C4-2B (cell line): ENCODE data around the gene TPCN1.

Source experiments
- H3K27ac ChIP-seq: fragments of 450-650 bp; 2 replicates; pipeline ENCODE4 v1.5.1; 2017
- CTCF ChIP-seq: fragments of 450-650 bp; conservative IDR thresholded peaks from 2 replicates; pipeline ENCODE4 v1.5.1; 2017; ENCODE audit warnings: mild to moderate bottlenecking
- ZFX ChIP-seq: fragments of 450-650 bp; IDR thresholded peaks from 2 replicates; pipeline ENCODE4 v1.6.1; 2017

The TPCN1 gene

GRCh38 chr12:113180333-113180732 is 40.9 kb upstream of the TPCN1 start:
- no peak overlapping the region for H3K27ac ChIP-seq
- TF ChIP-seq ZFX (no peak), CTCF (no peak)

GRCh38 chr12:113181975-113182374 is 39.3 kb upstream of the TPCN1 start:
- no peak for TF ChIP-seq ZFX
- no peak for TF ChIP-seq CTCF
- no peak overlapping the region for H3K27ac ChIP-seq

DNA sequence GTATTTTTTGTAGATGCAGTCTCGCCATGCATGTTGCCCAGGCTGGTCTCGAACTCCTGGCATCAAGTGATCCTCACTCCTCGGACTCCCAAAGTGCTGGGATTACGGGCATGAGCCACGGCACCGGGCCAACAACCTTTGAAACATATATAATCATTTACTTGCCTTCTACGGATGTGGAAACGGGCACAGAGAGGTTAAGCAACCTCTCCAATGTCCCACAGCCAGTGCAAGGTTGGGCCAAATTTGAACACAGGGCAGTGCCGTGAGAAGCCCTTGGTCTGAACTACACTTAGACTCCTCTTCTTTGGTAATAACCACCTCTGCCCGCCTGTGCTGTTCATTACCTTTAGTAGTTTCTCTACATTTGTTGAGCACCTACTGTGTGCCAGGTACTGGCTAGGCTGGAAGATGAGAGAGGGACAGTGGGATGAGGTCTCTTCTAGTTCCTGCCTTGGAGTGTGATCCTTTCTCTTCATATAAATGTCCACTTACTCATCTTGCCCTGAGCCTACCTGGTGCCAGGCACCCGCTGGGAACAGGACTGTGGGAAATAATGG is 38.2 kb upstream of the TPCN1 start:
- TF ChIP-seq ZFX (no peak), CTCF (no peak)
- H3K27ac ChIP-seq: no peak overlapping the region

DNA sequence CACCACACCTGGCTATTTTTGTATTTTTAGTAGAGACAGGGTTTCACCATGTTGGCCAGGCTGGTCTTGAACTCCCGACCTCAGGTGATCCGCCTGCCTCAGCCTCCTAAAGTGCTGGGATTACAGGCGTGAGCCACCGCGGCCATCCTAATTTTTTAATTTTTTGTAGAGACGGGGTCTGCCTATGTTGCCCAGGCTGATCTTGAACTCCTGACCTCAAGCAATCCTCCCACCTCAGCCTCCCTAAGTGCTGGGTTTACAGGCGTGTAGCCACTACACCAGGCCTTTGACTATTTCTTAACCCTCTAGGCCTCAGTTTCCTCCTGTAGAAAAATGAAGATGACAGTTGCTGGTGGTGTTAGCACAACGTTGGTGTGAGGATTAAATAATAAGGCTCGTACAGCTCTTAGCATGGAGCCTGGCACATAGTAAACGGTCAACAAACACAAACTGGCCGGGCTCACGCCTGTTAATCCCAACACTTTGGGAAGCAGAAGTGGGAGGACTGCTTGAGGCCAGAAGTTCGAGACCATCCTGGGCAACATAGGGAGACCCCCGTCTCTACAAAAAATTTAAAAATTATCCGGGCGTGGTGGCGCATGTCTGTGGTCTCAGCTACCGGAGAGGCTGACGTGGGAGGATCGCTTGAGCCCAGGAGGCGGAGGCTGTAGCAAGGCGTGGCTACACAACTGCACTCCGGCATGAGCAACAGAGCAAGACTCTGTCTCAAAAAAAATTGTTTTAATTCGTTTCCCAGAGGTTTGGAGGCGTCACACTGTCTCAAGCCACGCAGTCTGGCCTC is 37.0 kb upstream of the TPCN1 start:
- peak overlapping the region; percentile 94 for H3K27ac ChIP-seq
- TF ChIP-seq ZFX (no peak), CTCF (no peak)

DNA sequence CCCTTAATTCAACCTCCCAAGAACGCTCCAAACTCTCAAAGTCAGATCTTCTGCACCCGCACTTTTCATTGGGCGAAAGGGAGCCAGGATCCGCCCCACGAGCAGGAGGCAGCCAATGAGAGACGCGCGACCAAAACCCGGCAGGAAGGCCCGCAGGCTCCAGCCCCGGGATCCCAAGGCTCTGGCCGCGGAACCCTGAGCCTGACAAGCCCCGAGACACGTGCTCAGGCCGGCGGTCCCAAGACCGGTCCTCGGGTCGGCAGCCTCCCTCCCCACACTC is 36.4 kb upstream of the TPCN1 start:
- H3K27ac ChIP-seq: peak overlapping the region; percentile 94
- no peak for TF ChIP-seq CTCF
- TF ChIP-seq ZFX: no peak

DNA sequence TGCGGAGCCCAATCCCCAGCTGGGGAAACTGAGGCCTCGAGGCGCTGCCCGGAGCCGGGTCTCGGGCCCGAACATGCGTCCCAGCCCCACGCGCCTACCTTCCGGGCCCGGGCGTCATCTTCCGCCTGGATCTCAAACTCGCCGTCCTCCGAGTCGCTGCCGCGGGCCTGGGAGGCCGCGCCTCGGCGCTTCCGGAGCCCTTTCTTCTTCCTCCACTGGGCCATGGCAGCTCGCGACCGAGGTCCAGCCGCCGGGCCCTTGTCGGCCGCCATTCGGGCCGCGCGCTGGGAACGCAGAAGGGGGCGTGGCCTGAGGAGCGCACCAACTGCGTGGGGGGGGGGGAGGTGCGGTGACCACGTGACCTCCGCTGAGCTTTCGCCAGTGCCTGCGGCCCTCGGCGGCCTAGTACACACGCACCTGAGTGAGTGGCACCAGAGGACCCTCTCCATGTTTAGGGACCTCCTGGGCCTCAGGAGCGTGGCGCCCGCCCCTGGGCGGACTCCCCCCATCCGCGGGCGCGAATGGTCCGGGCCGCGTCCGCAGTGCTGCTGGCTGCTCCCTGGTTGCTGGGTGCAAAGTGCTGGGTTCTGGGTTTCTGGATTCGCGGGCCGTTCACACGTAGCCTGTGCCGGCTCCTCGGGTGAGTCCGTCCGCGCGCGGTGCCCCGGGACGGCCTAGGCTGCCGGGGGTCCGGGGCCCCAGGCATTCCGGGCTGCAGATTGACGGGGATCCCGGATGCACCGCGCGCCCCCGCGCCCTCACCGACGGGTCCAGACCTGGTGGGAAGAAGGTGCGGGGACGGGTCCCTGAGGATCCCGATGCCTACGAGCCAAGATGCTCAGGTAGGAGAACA is 35.9 kb upstream of the TPCN1 start, which contains the start of the genes DDX54 and RITA1:
TSS of gene DDX54 (minus strand) at position 299 of the 853 bp plus-strand sequence. CDS start at position 272, 27 bp downstream.
TSS of gene RITA1 (plus strand) at position 542 of the 853 bp plus-strand sequence. CDS start 1,026 bp downstream, outside the sequence.
- TF ChIP-seq ZFX (peak; percentile 96), CTCF (no peak)
- H3K27ac ChIP-seq: peak within 1 kb of the TSS; percentile 94

DNA sequence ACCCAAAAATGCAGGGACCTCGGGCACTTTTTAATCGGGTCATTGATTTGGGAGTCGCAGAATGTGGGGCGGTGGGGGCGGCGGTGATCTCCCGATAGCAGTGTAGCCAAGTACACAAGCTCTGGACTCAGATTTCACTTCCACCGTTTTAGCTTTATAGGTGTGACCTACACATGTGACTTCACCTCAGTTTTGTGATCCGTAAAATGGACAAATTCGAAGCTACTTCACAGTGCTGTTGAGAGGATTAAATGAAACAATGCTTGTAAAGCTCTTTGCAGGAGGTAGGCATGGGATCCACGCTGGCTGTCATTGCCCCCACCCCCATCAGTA is 35.3 kb upstream of the TPCN1 start:
- no peak for TF ChIP-seq ZFX
- no peak for TF ChIP-seq CTCF
- peak overlapping the region; percentile 94 for H3K27ac ChIP-seq
